KMS-11 (cell line): ENCODE measurements around the gene GOSR1.

Source experiments
- H2AFZ ChIP-seq: fragments of 200-600 bp; sonication (generic); 2 replicates; pipeline ENCODE4 v1.6.1; 2016; ENCODE audit warnings: antibody characterized with exemption, mixed run types, low read depth
- H3K27ac ChIP-seq: fragments of 200-600 bp; sonication (generic); 2 replicates; pipeline ENCODE4 v1.6.1; 2016; ENCODE audit warnings: mild to moderate bottlenecking, mixed run types
- H3K27me3 ChIP-seq: fragments of 200-600 bp; sonication (generic); 2 replicates; pipeline ENCODE4 v1.6.1; 2017; ENCODE audit warnings: mild to moderate bottlenecking, low read depth, mixed run types, moderate library complexity; ENCODE audit not compliant: insufficient read depth
- H3K36me3 ChIP-seq: fragments of 200-600 bp; sonication (generic); 2 replicates; pipeline ENCODE4 v1.6.1; 2017; ENCODE audit warnings: mild to moderate bottlenecking, mixed run types; ENCODE audit not compliant: insufficient read depth
- H3K4me1 ChIP-seq: fragments of 200-600 bp; sonication (generic); 2 replicates; pipeline ENCODE4 v1.6.1; 2016; ENCODE audit warnings: mild to moderate bottlenecking, low read depth, mixed run types; ENCODE audit not compliant: poor library complexity, severe bottlenecking
- H3K4me2 ChIP-seq: fragments of 200-600 bp; sonication (generic); 2 replicates; pipeline ENCODE4 v1.7.0; 2016; ENCODE audit warnings: mild to moderate bottlenecking, mixed run types
- H3K4me3 ChIP-seq: fragments of 200-600 bp; sonication (generic); IDR thresholded peaks from 2 replicates; pipeline ENCODE4 v1.6.1; 2017; ENCODE audit warnings: low read depth, low read length, mixed read lengths; ENCODE audit not compliant: insufficient read depth
- H3K79me2 ChIP-seq: fragments of 200-600 bp; sonication (generic); 2 replicates; pipeline ENCODE4 v1.6.1; 2016; ENCODE audit warnings: low read depth, mixed run types; ENCODE audit not compliant: insufficient read depth
- H3K9ac ChIP-seq: fragments of 200-600 bp; sonication (generic); 2 replicates; pipeline ENCODE4 v1.6.1; 2016; ENCODE audit warnings: mild to moderate bottlenecking, mixed run types
- H4K20me1 ChIP-seq: fragments of 200-600 bp; sonication (generic); 2 replicates; pipeline ENCODE4 v1.6.1; 2016; ENCODE audit warnings: mild to moderate bottlenecking, mixed run types; ENCODE audit not compliant: insufficient read depth
- CTCF ChIP-seq: fragments of 200-600 bp; sonication (generic); conservative IDR thresholded peaks from 2 replicates; pipeline ENCODE4 v1.6.1; 2017; ENCODE audit warnings: low read depth, mild to moderate bottlenecking, antibody characterized with exemption, low read length, moderate library complexity, mixed read lengths

The GOSR1 gene

DNA sequence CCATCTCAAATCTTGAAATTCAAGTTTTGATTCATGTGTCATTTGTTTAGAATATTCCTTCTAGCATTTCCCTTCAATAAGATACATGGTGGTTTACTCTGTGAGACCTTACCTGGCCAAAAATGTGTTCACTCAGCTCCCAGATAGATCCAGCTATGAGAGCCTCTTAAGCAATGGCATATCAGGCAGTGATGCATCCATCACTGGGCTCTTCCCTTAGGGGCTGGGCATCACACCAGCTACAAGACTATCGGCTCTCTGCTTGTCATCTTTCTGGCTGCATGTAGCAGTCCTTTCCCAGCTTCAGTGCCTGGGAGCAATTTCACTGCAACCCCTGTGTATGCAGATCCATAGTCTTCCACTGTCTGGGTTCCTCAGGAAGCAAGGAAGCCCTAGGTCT is 40.6 kb downstream of the GOSR1 start:
- no peak overlapping the region for H3K27ac ChIP-seq
- no peak overlapping the region for H3K4me2 ChIP-seq
- no peaks in the 10 kb centered on the region for H3K4me1 ChIP-seq
- no peaks in the 10 kb centered on the region for H4K20me1 ChIP-seq
- TF ChIP-seq CTCF: no peak
- no peak overlapping the region for H3K9ac ChIP-seq
- H2AFZ ChIP-seq: no peak overlapping the region
- H3K27me3 ChIP-seq: no peaks in the 10 kb centered on the region
- H3K36me3 ChIP-seq: no peaks in the 10 kb centered on the region
- H3K79me2 ChIP-seq: no peaks in the 10 kb centered on the region
- H3K4me3 ChIP-seq: no peak overlapping the region

DNA sequence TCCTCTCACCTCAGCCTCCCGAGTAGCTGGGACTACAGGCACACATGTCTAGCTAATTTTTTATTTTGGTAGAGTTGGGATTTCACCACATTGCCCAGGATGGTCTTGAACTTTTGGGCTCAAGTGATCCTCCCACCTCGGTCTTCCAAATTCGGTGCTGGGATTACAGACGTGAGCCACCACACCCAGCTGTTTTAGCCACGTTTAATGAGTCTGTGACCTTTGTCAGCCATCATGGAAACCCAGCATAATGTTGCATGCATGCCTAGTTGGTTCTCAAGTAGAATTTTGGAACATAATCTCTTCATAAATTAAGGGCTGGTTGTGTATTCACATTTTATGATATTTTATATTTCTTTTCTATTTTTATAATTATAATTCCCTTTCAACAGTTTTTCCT is 42.0 kb downstream of the GOSR1 start:
- no peak overlapping the region for H2AFZ ChIP-seq
- H3K4me3 ChIP-seq: no peak overlapping the region
- no peak overlapping the region for H3K9ac ChIP-seq
- H3K79me2 ChIP-seq: no peaks in the 10 kb centered on the region
- H3K4me2 ChIP-seq: no peak overlapping the region
- TF ChIP-seq CTCF: no peak
- no peaks in the 10 kb centered on the region for H3K4me1 ChIP-seq
- H3K36me3 ChIP-seq: no peaks in the 10 kb centered on the region
- H4K20me1 ChIP-seq: no peaks in the 10 kb centered on the region
- no peak overlapping the region for H3K27ac ChIP-seq
- H3K27me3 ChIP-seq: no peaks in the 10 kb centered on the region

DNA sequence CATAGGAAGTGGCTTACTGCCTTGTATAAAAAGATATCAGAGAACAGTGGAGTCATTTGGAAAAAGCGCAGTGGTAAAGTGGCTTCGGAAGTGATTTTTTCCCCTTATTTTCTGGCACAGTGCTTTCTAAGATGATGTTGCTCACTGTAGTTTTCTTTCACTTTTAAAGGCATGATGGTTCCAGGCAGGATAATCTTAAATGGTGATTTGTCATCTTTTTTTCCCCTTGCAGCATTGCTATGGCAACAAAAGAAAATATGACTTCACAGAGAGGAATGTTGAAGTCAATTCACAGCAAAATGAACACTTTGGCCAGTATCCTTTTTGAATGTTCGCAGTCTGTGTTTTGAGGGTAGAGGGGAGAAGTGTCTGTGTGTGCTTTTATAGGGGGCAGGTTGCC is 42.5 kb downstream of the GOSR1 start:
- H3K4me1 ChIP-seq: no peaks in the 10 kb centered on the region
- no peaks in the 10 kb centered on the region for H3K27me3 ChIP-seq
- no peaks in the 10 kb centered on the region for H3K36me3 ChIP-seq
- no peak overlapping the region for H2AFZ ChIP-seq
- no peak overlapping the region for H3K9ac ChIP-seq
- no peak overlapping the region for H3K27ac ChIP-seq
- no peak for TF ChIP-seq CTCF
- no peaks in the 10 kb centered on the region for H4K20me1 ChIP-seq
- H3K4me2 ChIP-seq: no peak overlapping the region
- no peaks in the 10 kb centered on the region for H3K79me2 ChIP-seq
- H3K4me3 ChIP-seq: no peak overlapping the region

GRCh38 chr17:30520436-30520835 is 43.2 kb downstream of the GOSR1 start:
- no peak for TF ChIP-seq CTCF
- Histone ChIP-seq H3K27me3 (no peaks in the 10 kb centered on the region), H3K4me1 (no peaks in the 10 kb centered on the region), H2AFZ (no peak overlapping the region), H3K9ac (no peak overlapping the region), H3K36me3 (no peaks in the 10 kb centered on the region), H3K4me2 (no peak overlapping the region), H3K79me2 (no peaks in the 10 kb centered on the region), H4K20me1 (no peaks in the 10 kb centered on the region), H3K27ac (no peak overlapping the region), H3K4me3 (no peak overlapping the region)

- Histone ChIP-seq H2AFZ (no peak overlapping the region), H3K36me3 (no peaks in the 10 kb centered on the region), H3K9ac (no peak overlapping the region), H3K79me2 (no peaks in the 10 kb centered on the region), H4K20me1 (no peaks in the 10 kb centered on the region), H3K4me3 (no peak overlapping the region), H3K4me2 (no peak overlapping the region), H3K4me1 (no peaks in the 10 kb centered on the region), H3K27ac (no peak overlapping the region), H3K27me3 (no peaks in the 10 kb centered on the region)
- TF ChIP-seq CTCF: no peak
Observed at GRCh38 chr17:30520882-30521281, 43.7 kb downstream of the GOSR1 start.
